ENCODE results near the gene MPZL1. TPM values are rescaled to one million over a fixed set of nuclear protein-coding genes. Genes with fewer than 3 reads are reported as not detected.

The MPZL1 gene
- total RNA-seq, 2 donors from 2014 or later, result 112 to 144 TPM

DNA sequence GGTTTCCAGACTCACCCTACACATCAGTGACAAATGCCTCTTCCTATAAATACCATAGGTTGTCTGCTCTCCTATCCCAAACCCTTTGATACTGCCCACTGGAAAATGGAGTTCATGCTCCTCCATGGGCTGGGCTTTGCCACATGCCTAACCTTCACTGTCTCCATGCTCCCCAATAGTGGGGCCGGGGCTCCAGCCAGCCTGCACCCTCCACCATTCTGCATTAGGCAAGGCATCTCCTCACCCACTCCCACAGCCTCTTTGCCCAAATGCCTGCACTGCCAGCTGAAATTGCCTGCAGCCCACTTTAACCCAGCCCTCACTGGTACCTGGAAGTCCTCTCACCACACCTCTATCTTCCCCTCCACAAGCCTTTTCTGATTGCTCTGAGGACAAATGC is 18.2 kb upstream of the MPZL1 start:
- no peaks in the 10 kb centered on the region for H3K4me1 ChIP-seq
- no peak overlapping the region for H3K4me3 ChIP-seq
- no peak overlapping the region for H3K9ac ChIP-seq (ENCODE audit: low read depth in 2 of 2, low read length in 2 of 2)
- H3K9me3 ChIP-seq, result no peaks in the 10 kb centered on the region
- no peaks in the 10 kb centered on the region for H3K36me3 ChIP-seq
- H3K27me3 ChIP-seq, result no peaks in the 10 kb centered on the region
- intact Hi-C loops (cut with DNase I), result no loop called here
- H3K27ac ChIP-seq, result no peak overlapping the region
- TF ChIP-seq, protein P1, sequence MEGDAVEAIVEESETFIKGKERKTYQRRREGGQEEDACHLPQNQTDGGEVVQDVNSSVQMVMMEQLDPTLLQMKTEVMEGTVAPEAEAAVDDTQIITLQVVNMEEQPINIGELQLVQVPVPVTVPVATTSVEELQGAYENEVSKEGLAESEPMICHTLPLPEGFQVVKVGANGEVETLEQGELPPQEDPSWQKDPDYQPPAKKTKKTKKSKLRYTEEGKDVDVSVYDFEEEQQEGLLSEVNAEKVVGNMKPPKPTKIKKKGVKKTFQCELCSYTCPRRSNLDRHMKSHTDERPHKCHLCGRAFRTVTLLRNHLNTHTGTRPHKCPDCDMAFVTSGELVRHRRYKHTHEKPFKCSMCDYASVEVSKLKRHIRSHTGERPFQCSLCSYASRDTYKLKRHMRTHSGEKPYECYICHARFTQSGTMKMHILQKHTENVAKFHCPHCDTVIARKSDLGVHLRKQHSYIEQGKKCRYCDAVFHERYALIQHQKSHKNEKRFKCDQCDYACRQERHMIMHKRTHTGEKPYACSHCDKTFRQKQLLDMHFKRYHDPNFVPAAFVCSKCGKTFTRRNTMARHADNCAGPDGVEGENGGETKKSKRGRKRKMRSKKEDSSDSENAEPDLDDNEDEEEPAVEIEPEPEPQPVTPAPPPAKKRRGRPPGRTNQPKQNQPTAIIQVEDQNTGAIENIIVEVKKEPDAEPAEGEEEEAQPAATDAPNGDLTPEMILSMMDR (IDR thresholded peaks at IDR 0.05), result no peak
- DNase-seq, result no peak

DNA sequence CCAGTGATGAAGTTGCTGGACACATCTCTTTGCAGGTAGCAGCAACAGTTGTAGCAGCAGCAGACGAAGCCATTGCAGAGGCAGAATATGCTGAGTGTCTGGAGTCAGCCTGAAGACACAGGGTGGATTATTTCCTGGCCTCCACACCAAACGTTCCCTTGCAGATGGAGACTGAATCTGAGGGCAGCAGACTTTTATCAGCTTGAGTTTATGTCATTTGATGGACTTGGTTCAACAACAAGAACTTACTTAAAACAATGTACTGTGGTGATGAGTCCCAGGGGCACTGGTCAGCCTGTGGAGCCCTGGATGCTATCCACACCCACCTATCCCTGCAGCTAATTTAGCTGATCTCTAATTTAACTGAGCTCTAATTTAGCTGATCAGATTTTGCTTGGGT is 17.1 kb upstream of the MPZL1 start:
- Histone ChIP-seq H3K9me3 (no peaks in the 10 kb centered on the region), H3K4me3 (no peak overlapping the region), H3K4me1 (no peaks in the 10 kb centered on the region), H3K27ac (no peak overlapping the region), H3K9ac (ENCODE audit: low read depth in 2 of 2, low read length in 2 of 2) (no peak overlapping the region), H3K36me3 (no peaks in the 10 kb centered on the region), H3K27me3 (no peaks in the 10 kb centered on the region)
- TF ChIP-seq, protein P1 (IDR thresholded peaks at IDR 0.05), result no peak
- intact Hi-C loops (cut with DNase I), result no loop called here
- DNase-seq, result no peak

DNA sequence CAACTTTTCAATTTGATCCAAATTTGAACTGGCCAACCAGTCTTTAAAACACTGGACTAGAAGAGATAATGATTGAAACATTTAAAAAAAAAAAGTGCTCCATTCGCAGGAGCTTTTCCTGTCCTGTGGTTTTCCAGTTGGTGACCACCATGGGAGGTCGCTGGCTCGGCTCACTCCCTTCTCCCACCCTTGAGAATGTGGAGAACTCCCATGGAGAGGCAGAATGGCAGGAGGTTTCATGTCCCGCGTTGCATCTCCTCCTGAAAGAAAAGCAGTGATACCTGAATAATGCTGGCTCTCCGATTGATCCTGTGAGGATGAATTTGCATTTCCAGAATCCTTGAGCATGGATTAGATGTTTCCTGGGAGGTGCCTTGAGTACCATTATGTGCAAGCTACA is 16.5 kb upstream of the MPZL1 start:
- no peaks in the 10 kb centered on the region for H3K9me3 ChIP-seq
- H3K9ac ChIP-seq (ENCODE audit: low read depth in 2 of 2, low read length in 2 of 2), result no peak overlapping the region
- intact Hi-C loops (cut with DNase I), result no loop called here
- no peak overlapping the region for H3K4me3 ChIP-seq
- TF ChIP-seq, protein P1 (IDR thresholded peaks at IDR 0.05), result no peak
- H3K27me3 ChIP-seq, result no peaks in the 10 kb centered on the region
- H3K36me3 ChIP-seq, result no peaks in the 10 kb centered on the region
- H3K27ac ChIP-seq, result no peak overlapping the region
- no peak for DNase-seq
- no peaks in the 10 kb centered on the region for H3K4me1 ChIP-seq

DNA sequence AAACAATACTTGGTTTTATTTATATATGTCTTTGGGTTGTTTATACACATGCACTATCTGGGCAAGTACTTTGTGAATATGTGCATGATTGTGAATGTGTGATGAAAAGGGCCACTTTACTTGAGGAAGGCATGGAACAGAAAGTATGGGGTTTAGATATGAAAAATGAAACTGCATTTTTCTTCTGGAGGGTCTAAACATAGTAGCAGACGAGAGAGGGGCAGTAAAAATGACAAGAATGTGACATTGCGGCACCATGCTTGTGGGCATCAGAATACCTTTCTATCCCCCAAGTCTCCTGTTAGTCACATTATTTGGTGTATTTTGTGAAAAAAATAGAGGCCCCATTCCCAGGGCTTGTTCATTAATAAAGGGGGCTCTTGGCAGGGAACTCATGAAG is 15.4 kb upstream of the MPZL1 start:
- H3K27me3 ChIP-seq, result no peaks in the 10 kb centered on the region
- no peaks in the 10 kb centered on the region for H3K4me1 ChIP-seq
- intact Hi-C loops (cut with DNase I), result no loop called here
- H3K27ac ChIP-seq, result no peak overlapping the region
- TF ChIP-seq, protein P1 (IDR thresholded peaks at IDR 0.05), result no peak
- no peak for DNase-seq
- no peak overlapping the region for H3K9ac ChIP-seq (ENCODE audit: low read depth in 2 of 2, low read length in 2 of 2)
- no peaks in the 10 kb centered on the region for H3K36me3 ChIP-seq
- no peak overlapping the region for H3K4me3 ChIP-seq
- no peaks in the 10 kb centered on the region for H3K9me3 ChIP-seq

DNA sequence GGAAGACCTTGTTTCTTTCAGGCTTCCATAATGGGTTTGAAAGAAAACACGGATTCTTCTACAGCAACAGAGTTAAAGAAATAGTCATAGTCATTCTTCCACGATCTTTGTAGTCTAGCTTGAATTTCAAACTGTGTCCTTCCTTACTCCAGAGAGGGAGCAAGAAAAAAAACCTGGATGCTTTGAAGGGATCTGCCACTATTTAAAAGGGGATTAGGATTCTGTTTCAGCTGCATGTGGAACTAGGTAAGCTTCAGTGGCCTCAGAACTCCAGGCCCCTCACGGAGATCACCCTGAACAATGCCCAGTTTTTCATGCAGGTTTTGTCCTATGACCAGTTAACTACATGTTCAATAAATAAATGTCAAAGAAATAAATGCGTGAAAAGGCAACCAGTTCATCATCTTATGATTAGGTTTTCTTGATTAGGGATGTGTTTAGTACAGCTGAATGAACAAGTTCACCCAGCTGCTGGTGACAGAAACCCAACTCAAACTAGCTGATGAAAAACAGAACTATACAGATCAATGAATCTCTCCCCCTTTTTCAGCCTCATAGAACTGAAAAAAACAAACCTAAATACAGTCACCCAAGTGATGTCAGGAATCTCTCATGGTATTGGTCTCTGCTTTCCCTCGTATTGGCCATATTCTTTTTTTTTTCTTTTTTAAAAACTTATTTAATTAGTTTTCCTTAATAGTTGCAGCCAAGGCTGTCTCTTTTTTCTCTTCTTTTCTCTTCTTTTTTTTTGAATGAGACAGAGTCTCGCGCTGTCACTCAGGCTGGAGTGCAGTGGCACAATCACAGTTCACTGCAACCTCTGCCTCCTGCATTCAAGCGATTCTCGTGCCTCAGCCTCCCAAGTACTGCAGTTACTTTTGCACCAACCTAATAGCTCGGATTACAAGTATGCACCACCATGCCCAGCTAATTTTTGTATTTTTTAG is 14.6 kb upstream of the MPZL1 start:
- Histone ChIP-seq H3K9ac (ENCODE audit: low read depth in 2 of 2, low read length in 2 of 2) (no peak overlapping the region), H3K27me3 (no peaks in the 10 kb centered on the region), H3K4me3 (no peak overlapping the region), H3K27ac (no peak overlapping the region), H3K4me1 (no peaks in the 10 kb centered on the region), H3K36me3 (no peaks in the 10 kb centered on the region), H3K9me3 (no peaks in the 10 kb centered on the region)
- no peak for DNase-seq
- intact Hi-C loops (cut with DNase I), result no loop called here
- TF ChIP-seq, protein P1 (IDR thresholded peaks at IDR 0.05), result no peak
